ENCODE measurements around the gene HOXC10.

DNA sequence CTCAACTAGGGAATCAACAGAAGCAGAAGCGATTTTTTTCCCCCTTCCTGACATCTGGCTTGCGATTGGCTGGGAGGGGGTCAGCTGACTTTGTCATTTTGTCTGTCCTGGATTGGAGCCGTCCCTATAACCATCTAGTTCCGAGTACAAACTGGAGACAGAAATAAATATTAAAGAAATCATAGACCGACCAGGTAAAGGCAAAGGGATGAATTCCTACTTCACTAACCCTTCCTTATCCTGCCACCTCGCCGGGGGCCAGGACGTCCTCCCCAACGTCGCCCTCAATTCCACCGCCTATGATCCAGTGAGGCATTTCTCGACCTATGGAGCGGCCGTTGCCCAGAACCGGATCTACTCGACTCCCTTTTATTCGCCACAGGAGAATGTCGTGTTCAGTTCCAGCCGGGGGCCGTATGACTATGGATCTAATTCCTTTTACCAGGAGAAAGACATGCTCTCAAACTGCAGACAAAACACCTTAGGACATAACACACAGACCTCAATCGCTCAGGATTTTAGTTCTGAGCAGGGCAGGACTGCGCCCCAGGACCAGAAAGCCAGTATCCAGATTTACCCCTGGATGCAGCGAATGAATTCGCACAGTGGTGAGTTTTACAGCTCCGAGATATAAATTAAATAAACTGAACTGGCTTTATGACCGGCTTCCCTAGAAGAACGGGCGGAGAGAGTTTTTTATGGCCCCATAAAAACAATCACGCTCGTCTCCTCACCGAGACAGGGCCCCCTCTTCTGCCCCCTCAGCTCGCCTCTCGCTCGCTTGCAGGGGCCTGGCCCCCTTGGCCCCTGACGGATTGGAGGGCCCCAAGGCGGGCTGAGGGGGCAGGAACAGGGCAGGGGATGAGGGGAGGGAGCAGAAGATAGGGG, 43.6 kb downstream of the HOXC10 start, which contains the start of gene HOXC6:
- TF ChIP-seq, protein P1, sequence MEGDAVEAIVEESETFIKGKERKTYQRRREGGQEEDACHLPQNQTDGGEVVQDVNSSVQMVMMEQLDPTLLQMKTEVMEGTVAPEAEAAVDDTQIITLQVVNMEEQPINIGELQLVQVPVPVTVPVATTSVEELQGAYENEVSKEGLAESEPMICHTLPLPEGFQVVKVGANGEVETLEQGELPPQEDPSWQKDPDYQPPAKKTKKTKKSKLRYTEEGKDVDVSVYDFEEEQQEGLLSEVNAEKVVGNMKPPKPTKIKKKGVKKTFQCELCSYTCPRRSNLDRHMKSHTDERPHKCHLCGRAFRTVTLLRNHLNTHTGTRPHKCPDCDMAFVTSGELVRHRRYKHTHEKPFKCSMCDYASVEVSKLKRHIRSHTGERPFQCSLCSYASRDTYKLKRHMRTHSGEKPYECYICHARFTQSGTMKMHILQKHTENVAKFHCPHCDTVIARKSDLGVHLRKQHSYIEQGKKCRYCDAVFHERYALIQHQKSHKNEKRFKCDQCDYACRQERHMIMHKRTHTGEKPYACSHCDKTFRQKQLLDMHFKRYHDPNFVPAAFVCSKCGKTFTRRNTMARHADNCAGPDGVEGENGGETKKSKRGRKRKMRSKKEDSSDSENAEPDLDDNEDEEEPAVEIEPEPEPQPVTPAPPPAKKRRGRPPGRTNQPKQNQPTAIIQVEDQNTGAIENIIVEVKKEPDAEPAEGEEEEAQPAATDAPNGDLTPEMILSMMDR (IDR thresholded peaks at IDR 0.05; ENCODE audit: insufficient read depth, low read depth, low read length) = no peak
- TF ChIP-seq EZH2 (IDR thresholded peaks at IDR 0.05; ENCODE audit: insufficient read depth, low read length) = peak; percentile 7

Measured in astrocyte (in vitro differentiated cells and primary cell).